H1 (cell line): ENCODE measurements around the gene SEZ6L. TPM values are rescaled to one million over a fixed set of nuclear protein-coding genes. Genes with fewer than 3 reads are reported as not detected.

Source experiments
- CTCF ChIA-PET: fragments of 300-600 bp; sonication (Branson Sonifier 250); formaldehyde crosslinking; loops from one replicate; lab custom pipeline; 2021; ENCODE audit not compliant: partially characterized antibody; lab: Charles Lee
- POLR2A ChIA-PET: fragments of 300-600 bp; sonication (Branson Sonifier 250); formaldehyde crosslinking; loops from one replicate; lab custom pipeline; 2021; ENCODE audit warnings: inconsistent platforms; ENCODE audit not compliant: partially characterized antibody; lab: Charles Lee
- DNase-seq, 2 experiments: peaks; one replicate each; pipeline versions ENCODE4 v3.0.0 to v3.0.0-alpha.2; 2010 to 2022; ENCODE audit warnings: low spot score in 2 of 2, low read depth in 1 of 2, mixed read lengths in 1 of 2
- FAIRE-seq: peaks from 2 replicates; lab custom pipeline; 2011; peaks lifted over from hg19 to GRCh38; lab: Jason Lieb, UNC
- H2AFZ ChIP-seq: 2 replicates; pipeline ENCODE4 v1.8.1; 2012; ENCODE audit warnings: low read length, inconsistent platforms
- H2AK5ac ChIP-seq: 2 replicates; pipeline ENCODE4 v1.6.1; 2013; ENCODE audit warnings: low read depth, low read length
- H2BK120ac ChIP-seq: replicated peaks from 2 replicates; pipeline ENCODE3; 2013; ENCODE audit warnings: low read depth, low read length, inconsistent platforms
- H2BK12ac ChIP-seq: 2 replicates; pipeline ENCODE4 v1.6.1; 2013; ENCODE audit warnings: low read depth, low read length
- H2BK15ac ChIP-seq: 2 replicates; pipeline ENCODE4 v1.6.1; 2013; ENCODE audit warnings: low read length
- H2BK20ac ChIP-seq: 2 replicates; pipeline ENCODE4 v1.6.1; 2013; ENCODE audit warnings: low read length
- H2BK5ac ChIP-seq: 2 replicates; pipeline ENCODE4 v1.6.1; 2013; ENCODE audit warnings: low read depth, low read length
- H3K14ac ChIP-seq: 2 replicates; pipeline ENCODE4 v1.6.1; 2013; ENCODE audit warnings: inconsistent platforms; ENCODE audit not compliant: insufficient read length
- H3K18ac ChIP-seq: 2 replicates; pipeline ENCODE4 v1.6.1; 2013; ENCODE audit warnings: low read length; ENCODE audit errors: extremely low read depth
- H3K23ac ChIP-seq: 2 replicates; pipeline ENCODE4 v1.6.1; 2013; ENCODE audit warnings: inconsistent platforms; ENCODE audit not compliant: insufficient read length
- H3K23me2 ChIP-seq: 2 replicates; pipeline ENCODE4 v1.6.1; 2013; ENCODE audit warnings: low read depth, low read length
- H3K27ac ChIP-seq: 2 replicates; pipeline ENCODE4 v1.6.1; 2011; ENCODE audit warnings: low read depth, low read length, inconsistent platforms
- H3K27me3 ChIP-seq, 4 experiments: replicated peaks in 1 of 4; 1 replicate in 1 of 4; 2 replicates in 3 of 4; pipeline versions ENCODE4 v1.6.1 to v1.8.1; 2011 to 2013; ENCODE audit warnings: low read length in 3 of 4, mild to moderate bottlenecking in 3 of 4, inconsistent platforms in 2 of 4, mixed read lengths in 2 of 4, moderate library complexity in 1 of 4; ENCODE audit not compliant: control insufficient read depth in 3 of 4, insufficient read depth in 3 of 4; ENCODE audit errors: extremely low read depth in 1 of 4
- H3K36me3 ChIP-seq, 4 experiments: 2 replicates each; pipeline versions ENCODE4 v1.6.1 to v1.8.1; 2011 to 2013; ENCODE audit warnings: mild to moderate bottlenecking in 4 of 4, low read length in 3 of 4, moderate library complexity in 2 of 4, control low read depth in 1 of 4, inconsistent platforms in 1 of 4; ENCODE audit not compliant: insufficient read depth in 4 of 4, control insufficient read depth in 2 of 4
- H3K4ac ChIP-seq: replicated peaks from 2 replicates; pipeline ENCODE3; 2013; ENCODE audit warnings: low read length, low read depth, mixed read lengths, inconsistent platforms; ENCODE audit not compliant: insufficient read length
- H3K4me1 ChIP-seq, 4 experiments: replicated peaks in 1 of 4; 1 replicate in 1 of 4; 2 replicates in 3 of 4; pipeline versions ENCODE4 v1.6.1 to v1.8.1; 2011 to 2013; ENCODE audit warnings: low read length in 3 of 4, inconsistent platforms in 2 of 4, mixed read lengths in 1 of 4; ENCODE audit not compliant: insufficient read depth in 4 of 4, control insufficient read depth in 3 of 4
- H3K4me2 ChIP-seq, 2 experiments: 2 replicates each; pipeline versions ENCODE4 v1.6.1 to v1.8.1; 2011 to 2013; ENCODE audit warnings: low read depth in 2 of 2, low read length in 2 of 2, control low read depth in 1 of 2, inconsistent platforms in 1 of 2, mild to moderate bottlenecking in 1 of 2; ENCODE audit not compliant: insufficient read depth in 1 of 2
- H3K4me3 ChIP-seq, 4 experiments: fragments of 200-600, 300-600 bp in 1 of 4; sonication (generic), shearing (Covaris generic), sonication (Bioruptor Twin) in 1 of 4; 2 replicates each; pipeline versions ENCODE4 v1.5.1 to v1.8.1; 2011 to 2016; ENCODE audit warnings: low read length in 4 of 4, low read depth in 3 of 4, control low read depth in 2 of 4, inconsistent platforms in 2 of 4, mild to moderate bottlenecking in 2 of 4, mixed read lengths in 1 of 4, moderate library complexity in 1 of 4; ENCODE audit not compliant: insufficient read depth in 2 of 4; ENCODE audit errors: extremely low read depth in 1 of 4
- H3K56ac ChIP-seq: replicated peaks from 2 replicates; pipeline ENCODE3; 2013; ENCODE audit warnings: low read depth, mild to moderate bottlenecking, mixed read lengths, low read length, inconsistent platforms; ENCODE audit not compliant: insufficient read length
- H3K79me1 ChIP-seq: 2 replicates; pipeline ENCODE4 v1.6.1; 2013; ENCODE audit warnings: low read depth, low read length, control low read depth
- H3K79me2 ChIP-seq, 2 experiments: 2 replicates each; pipeline versions ENCODE4 v1.6.1 to v1.8.1; 2012 to 2013; ENCODE audit warnings: low read length in 2 of 2, mild to moderate bottlenecking in 2 of 2, inconsistent platforms in 1 of 2; ENCODE audit not compliant: insufficient read depth in 2 of 2, control insufficient read depth in 1 of 2
- H3K9ac ChIP-seq, 4 experiments: replicated peaks in 1 of 4; 1 replicate in 1 of 4; 2 replicates in 3 of 4; pipeline versions ENCODE4 v1.6.1 to v1.8.1; 2011 to 2013; ENCODE audit warnings: low read depth in 3 of 4, low read length in 3 of 4, control low read depth in 2 of 4, mild to moderate bottlenecking in 2 of 4, moderate library complexity in 2 of 4, inconsistent platforms in 1 of 4; ENCODE audit errors: extremely low read depth in 1 of 4
- H3K9me3 ChIP-seq, 2 experiments: 2 replicates each; pipeline versions ENCODE4 v1.6.1 to v1.8.1; 2012 to 2013; ENCODE audit warnings: mild to moderate bottlenecking in 2 of 2, moderate library complexity in 2 of 2, control low read depth in 1 of 2, inconsistent platforms in 1 of 2, low read depth in 1 of 2, low read length in 1 of 2, mixed read lengths in 1 of 2; ENCODE audit not compliant: insufficient read depth in 2 of 2
- H4K20me1 ChIP-seq, 2 experiments: replicated peaks in 1 of 2; 2 replicates each; pipeline versions ENCODE3 to v1.8.1; 2011 to 2013; ENCODE audit warnings: inconsistent platforms in 2 of 2, low read length in 2 of 2, mild to moderate bottlenecking in 1 of 2; ENCODE audit not compliant: insufficient read depth in 2 of 2, control insufficient read depth in 1 of 2
- H4K5ac ChIP-seq: 2 replicates; pipeline ENCODE4 v1.6.1; 2013; ENCODE audit warnings: low read length, low read depth, mixed read lengths, inconsistent platforms; ENCODE audit not compliant: insufficient read length
- H4K8ac ChIP-seq: 2 replicates; pipeline ENCODE4 v1.8.0; 2013; ENCODE audit warnings: mild to moderate bottlenecking, moderate library complexity, low read length, inconsistent platforms; ENCODE audit not compliant: insufficient read depth; ENCODE audit errors: extremely low read depth
- H4K91ac ChIP-seq: replicated peaks from 2 replicates; pipeline ENCODE3; 2013; ENCODE audit warnings: low read length, mixed read lengths, inconsistent platforms; ENCODE audit not compliant: insufficient read length
- BCL11A ChIP-seq, 2 experiments: IDR thresholded peaks; one replicate each; pipeline ENCODE4 v1.6.1; 2011; ENCODE audit warnings: low read depth in 2 of 2, low read length in 2 of 2, mild to moderate bottlenecking in 2 of 2
- CEBPB ChIP-seq: IDR thresholded peaks from 2 replicates; pipeline ENCODE4 v1.6.1; 2012; ENCODE audit warnings: low read depth, low read length
- FOSL1 ChIP-seq: IDR thresholded peaks from 2 replicates; pipeline ENCODE4 v1.6.1; 2011; ENCODE audit warnings: mild to moderate bottlenecking, low read depth, low read length, moderate library complexity; ENCODE audit not compliant: insufficient read depth
- PHF8 ChIP-seq: fragments of 200-600 bp; sonication (generic); conservative IDR thresholded peaks from 2 replicates; pipeline ENCODE4 v1.7.1; 2012; ENCODE audit warnings: low read depth, mild to moderate bottlenecking, inconsistent platforms, low read length, moderate library complexity
- RFX5 ChIP-seq: IDR thresholded peaks from 2 replicates; pipeline ENCODE4 v1.6.1; 2011; ENCODE audit warnings: low read depth, low read length, improper control_type of control experiment, borderline replicate concordance
- RXRA ChIP-seq: IDR thresholded peaks from 2 replicates; pipeline ENCODE4 v1.6.1; 2011; ENCODE audit warnings: low read depth, mild to moderate bottlenecking, low read length, moderate library complexity; ENCODE audit not compliant: insufficient read depth
- SUZ12 ChIP-seq: fragments of 200-600 bp; sonication (generic); IDR thresholded peaks from 2 replicates; pipeline ENCODE4 v1.6.1; 2012; ENCODE audit warnings: mild to moderate bottlenecking, inconsistent platforms, low read length, moderate library complexity, mixed read lengths
- TBP ChIP-seq: IDR thresholded peaks from 2 replicates; pipeline ENCODE4 v1.6.1; 2011; ENCODE audit warnings: low read depth, low read length, improper control_type of control experiment
- USF2 ChIP-seq: IDR thresholded peaks from 2 replicates; pipeline ENCODE4 v1.6.1; 2011; ENCODE audit warnings: low read length, improper control_type of control experiment
- ZNF274 ChIP-seq: IDR thresholded peaks from 2 replicates; pipeline ENCODE4 v1.7.0; 2012; ENCODE audit warnings: low read length, borderline replicate concordance; ENCODE audit errors: extremely low read depth
- WGBS, 2 experiments: shearing (Covaris generic) in 1 of 2; methylation state at CpG; one replicate each; pipeline versions ENCODE4 v1.1.6 to v1.1.7; 2013 to 2015; ENCODE audit warnings: low lambda C conversion rate in 2 of 2, mixed read lengths in 2 of 2, inconsistent platforms in 1 of 2, low coverage in 1 of 2, missing lambda C conversion rate in 1 of 2; ENCODE audit not compliant: insufficient replicate concordance in 2 of 2, insufficient coverage in 1 of 2, insufficient read length in 1 of 2; ENCODE audit errors: extremely low coverage in 1 of 2, missing lambda C conversion rate in 1 of 2; 5-methylcytosine and 5-hydroxymethylcytosine counted together
- polyA plus RNA-seq, 7 experiments: library from polyadenylated mRNA; depleted of rRNA in 3 of 7; stranded (reverse) in 5 of 7; unstranded in 2 of 7; fragments of >200 nt in 5 of 7; fragments of 200-250 nt in 2 of 7; gene quantifications; 1 replicate in 5 of 7; 2 replicates in 1 of 7; 4 replicates in 1 of 7; pipeline versions ENCODE4 v1.2.1 to v1.2.3, GENCODE V29; 2011 to 2013; ENCODE audit warnings: missing spikeins in 2 of 7, mixed read lengths in 2 of 7
- total RNA-seq: library from RNA; stranded (reverse); fragmentation: NEBNext Ultra II Directional; extraction: Animal tissue kit (Norgen Biotek cat#: 25700); gene quantifications from 2 replicates; pipeline ENCODE4 v1.2.1, GENCODE V29; 2021

The SEZ6L gene
- total and polyA plus RNA-seq, 2 of the 8 experiments (the other 6 are each of a cell fraction or from before 2014, with no cell fraction given), result 0.06 to 0.33 TPM

- DNase-seq, result no peak
- Histone ChIP-seq H3K14ac (no peak overlapping the region), H3K4ac (no peak overlapping the region), H4K20me1 (peaks cover 0 to 6% of the 10 kb centered on the region in 2 experiments), H3K36me3 (no peaks in the 10 kb centered on the region; a peak in 1 of 8 replicates), H2AFZ (no peak overlapping the region), H3K79me2 (no peaks in the 10 kb centered on the region), H3K9me3 (no peaks in the 10 kb centered on the region), H4K5ac (no peak overlapping the region), H2BK5ac (no peak overlapping the region), H2BK120ac (no peak overlapping the region), H3K56ac (no peak overlapping the region), H4K91ac (no peak overlapping the region), H3K4me3 (no peak overlapping the region), H4K8ac (no peak overlapping the region), H3K4me1 (no peaks in the 10 kb centered on the region), H3K27me3 (no peaks in the 10 kb centered on the region; a peak in 1 of 7 replicates), H2AK5ac (no peak overlapping the region), H2BK15ac (peak overlapping the region; percentile 9; the same call in 1 of the 2 replicates), H3K9ac (no peak overlapping the region), H3K23ac (no peak overlapping the region), H2BK20ac (no peak overlapping the region), H3K23me2 (peaks cover 7% of the 10 kb centered on the region; the same call in 1 of the 2 replicates), H3K4me2 (no peak overlapping the region), H3K18ac (no peak overlapping the region), H2BK12ac (no peak overlapping the region), H3K79me1 (0 out of 2 replicates have a peak, but pooled peaks cover 3% of the 10 kb centered on the region), H3K27ac (no peak overlapping the region)
- no peak for FAIRE-seq
- ChIA-PET POLR2A (no interaction called here), CTCF (interaction anchor here (0.9 to 19.8 kb wide), 9 partner anchors 12 to 553 kb away, joined by 3 to 246 read pairs (median 5); partner anchors contain the start of gene SEZ6L)
- 90% methylated on average over 4 of the region's 4 CpGs; no CpG with 5 or more reads in 1 of the 2 experiments for WGBS, 2 experiments
- TF ChIP-seq PHF8, result no peak
- TF ChIP-seq FOSL1, result no peak
- TF ChIP-seq SUZ12, result no peak
- no peak for TF ChIP-seq RXRA
- TF ChIP-seq RFX5, result no peak
- no peak for TF ChIP-seq TBP
- TF ChIP-seq BCL11A (IDR thresholded peaks at IDR 0.05; ENCODE audit: low read depth in 2 of 2, low read length in 2 of 2), result no peak
- TF ChIP-seq ZNF274, result no peak
- no peak for TF ChIP-seq CEBPB
- TF ChIP-seq USF2, result no peak
Measured at GRCh38 chr22:26325641-26326040, 156.4 kb downstream of the SEZ6L start.
